ENCODE measurements around the gene NMUR2.

Gene NMUR2, protein sequence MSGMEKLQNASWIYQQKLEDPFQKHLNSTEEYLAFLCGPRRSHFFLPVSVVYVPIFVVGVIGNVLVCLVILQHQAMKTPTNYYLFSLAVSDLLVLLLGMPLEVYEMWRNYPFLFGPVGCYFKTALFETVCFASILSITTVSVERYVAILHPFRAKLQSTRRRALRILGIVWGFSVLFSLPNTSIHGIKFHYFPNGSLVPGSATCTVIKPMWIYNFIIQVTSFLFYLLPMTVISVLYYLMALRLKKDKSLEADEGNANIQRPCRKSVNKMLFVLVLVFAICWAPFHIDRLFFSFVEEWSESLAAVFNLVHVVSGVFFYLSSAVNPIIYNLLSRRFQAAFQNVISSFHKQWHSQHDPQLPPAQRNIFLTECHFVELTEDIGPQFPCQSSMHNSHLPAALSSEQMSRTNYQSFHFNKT

DNA sequence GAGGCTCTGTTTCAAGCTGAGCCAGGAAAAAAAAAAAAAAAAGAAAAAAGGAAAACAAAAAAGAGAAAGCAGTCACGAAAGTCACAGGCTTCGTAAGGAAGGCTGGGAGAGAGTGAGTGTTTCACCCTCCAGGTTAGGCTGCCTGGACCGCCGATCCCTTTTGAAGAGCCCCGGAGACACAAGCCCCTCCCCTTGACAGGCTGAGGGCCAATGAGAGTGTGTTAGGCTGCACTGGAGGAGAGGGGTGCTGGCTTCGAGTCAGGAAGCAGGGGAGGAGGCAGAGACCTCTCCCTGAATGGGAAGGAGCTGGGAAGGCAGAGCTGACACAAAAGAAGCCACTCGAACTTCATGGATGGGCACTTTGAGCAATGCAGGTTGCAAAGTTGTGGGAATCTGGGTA is at the start of gene NMUR2:
NMUR2 (minus strand) TSS at position 135 of the 400 bp plus-strand sequence. CDS start 166 bp downstream, outside the sequence.
- no peak for DNase-seq (ENCODE audit: low spot score)
- TF ChIP-seq, protein P1, sequence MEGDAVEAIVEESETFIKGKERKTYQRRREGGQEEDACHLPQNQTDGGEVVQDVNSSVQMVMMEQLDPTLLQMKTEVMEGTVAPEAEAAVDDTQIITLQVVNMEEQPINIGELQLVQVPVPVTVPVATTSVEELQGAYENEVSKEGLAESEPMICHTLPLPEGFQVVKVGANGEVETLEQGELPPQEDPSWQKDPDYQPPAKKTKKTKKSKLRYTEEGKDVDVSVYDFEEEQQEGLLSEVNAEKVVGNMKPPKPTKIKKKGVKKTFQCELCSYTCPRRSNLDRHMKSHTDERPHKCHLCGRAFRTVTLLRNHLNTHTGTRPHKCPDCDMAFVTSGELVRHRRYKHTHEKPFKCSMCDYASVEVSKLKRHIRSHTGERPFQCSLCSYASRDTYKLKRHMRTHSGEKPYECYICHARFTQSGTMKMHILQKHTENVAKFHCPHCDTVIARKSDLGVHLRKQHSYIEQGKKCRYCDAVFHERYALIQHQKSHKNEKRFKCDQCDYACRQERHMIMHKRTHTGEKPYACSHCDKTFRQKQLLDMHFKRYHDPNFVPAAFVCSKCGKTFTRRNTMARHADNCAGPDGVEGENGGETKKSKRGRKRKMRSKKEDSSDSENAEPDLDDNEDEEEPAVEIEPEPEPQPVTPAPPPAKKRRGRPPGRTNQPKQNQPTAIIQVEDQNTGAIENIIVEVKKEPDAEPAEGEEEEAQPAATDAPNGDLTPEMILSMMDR (IDR thresholded peaks at IDR 0.05), result no peak
- Histone ChIP-seq H3K4me3 (no peak within 1 kb of the TSS), H3K27ac (no peak within 1 kb of the TSS)

DNA sequence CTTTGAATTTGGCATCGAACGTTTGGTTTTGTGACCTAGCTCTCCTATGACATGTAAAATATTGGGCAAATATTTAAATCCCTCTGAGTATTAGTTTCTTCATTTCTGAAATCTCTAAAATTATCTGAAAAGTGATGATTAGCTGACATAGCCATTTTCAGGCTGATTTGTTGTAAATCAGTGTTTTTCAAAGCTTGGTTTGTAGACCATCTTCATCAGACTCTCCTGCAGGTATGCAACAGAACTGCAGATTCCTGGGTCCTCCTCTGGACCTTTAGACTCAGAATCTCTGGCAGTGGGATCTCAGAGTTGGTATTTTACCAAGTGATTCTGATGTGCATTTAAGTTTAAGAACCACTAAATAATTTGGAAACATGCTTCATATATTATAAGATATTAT is 38.9 kb upstream of the NMUR2 start:
- no peak overlapping the region for H3K4me3 ChIP-seq
- TF ChIP-seq, protein P1 (IDR thresholded peaks at IDR 0.05), result no peak
- no peak overlapping the region for H3K27ac ChIP-seq
- no peak for DNase-seq (ENCODE audit: low spot score)

DNA sequence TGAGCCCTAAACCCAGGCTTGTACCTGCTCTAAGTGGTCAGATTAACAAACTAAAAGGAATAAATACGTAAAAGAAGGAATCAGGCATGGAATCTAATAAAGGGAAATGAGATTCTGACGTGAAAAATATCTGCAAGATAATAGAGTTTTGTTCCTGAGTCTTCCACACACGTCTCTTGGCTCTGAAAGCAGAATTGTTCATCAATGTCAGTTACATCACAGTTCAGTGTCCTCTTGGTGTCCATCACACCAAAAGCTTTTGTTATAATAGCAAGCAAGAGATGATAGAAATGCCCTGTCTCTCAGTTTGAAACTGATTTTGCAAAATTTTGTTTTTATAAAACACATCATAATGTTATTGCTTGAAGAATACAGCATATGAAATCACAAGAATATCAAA is 34.7 kb upstream of the NMUR2 start:
- Histone ChIP-seq H3K27ac (no peak overlapping the region), H3K4me3 (no peak overlapping the region)
- TF ChIP-seq, protein P1 (IDR thresholded peaks at IDR 0.05), result no peak
- no peak for DNase-seq (ENCODE audit: low spot score)

DNA sequence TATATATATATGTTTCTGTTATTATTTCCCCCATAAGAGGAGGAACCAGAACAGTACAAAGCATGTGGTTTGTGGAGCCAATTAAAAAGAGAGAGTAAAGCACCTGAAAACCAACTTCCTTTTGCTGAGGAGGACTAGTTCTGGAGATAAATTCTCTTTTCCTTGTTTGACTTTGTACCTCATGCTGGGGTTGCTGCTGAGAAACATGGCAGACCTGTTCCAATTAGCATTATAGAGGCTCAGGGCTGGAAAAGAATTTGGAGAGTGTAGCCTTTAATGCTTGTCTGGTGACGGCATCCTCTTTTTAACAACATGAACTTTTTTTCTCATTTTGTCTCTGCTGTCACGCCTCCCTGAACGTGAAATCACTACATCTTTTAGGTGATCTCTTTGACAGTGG is 32.8 kb upstream of the NMUR2 start:
- no peak for DNase-seq (ENCODE audit: low spot score)
- Histone ChIP-seq H3K27ac (no peak overlapping the region), H3K4me3 (no peak overlapping the region)
- TF ChIP-seq, protein P1 (IDR thresholded peaks at IDR 0.05), result no peak

DNA sequence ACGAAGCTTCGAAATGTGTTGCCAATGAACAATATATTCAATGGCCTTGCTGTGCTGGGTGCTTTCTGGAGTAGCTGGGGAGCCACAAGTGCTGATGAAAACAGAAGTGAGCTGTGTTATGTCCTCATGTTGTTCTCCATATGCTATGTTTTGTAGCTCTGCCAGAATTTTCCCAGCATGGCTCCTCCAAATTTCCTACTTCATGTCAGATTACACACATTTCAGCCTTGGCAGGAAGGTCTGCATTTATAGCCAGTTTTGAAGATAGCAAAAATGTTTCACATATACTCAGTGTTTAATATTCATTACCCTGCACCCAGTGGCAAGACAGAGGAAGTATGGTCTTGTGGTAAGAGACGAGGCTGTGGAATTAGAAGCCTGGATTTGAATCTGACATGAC is 22.6 kb upstream of the NMUR2 start:
- Histone ChIP-seq H3K27ac (no peak overlapping the region), H3K4me3 (no peak overlapping the region)
- no peak for DNase-seq (ENCODE audit: low spot score)
- TF ChIP-seq, protein P1 (IDR thresholded peaks at IDR 0.05), result no peak

DNA sequence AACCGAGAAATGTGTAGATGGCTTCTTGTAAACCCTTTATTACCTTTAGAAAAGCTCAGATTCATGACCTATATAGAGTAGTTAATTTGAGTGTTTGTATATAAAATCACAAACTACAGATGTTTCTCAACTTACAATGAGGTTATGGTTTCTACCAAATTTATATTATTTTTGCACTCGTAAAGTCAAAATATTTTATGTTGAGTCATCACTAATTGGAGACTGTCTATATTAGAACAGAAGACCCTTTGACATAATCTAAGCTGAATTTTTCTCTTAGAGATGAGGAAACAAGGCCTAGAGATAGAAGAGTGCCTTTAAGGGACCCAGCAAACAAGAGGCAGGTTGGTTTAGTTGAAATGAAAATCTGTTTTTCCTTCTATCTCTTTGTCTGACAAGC is 20.0 kb upstream of the NMUR2 start:
- no peak for DNase-seq (ENCODE audit: low spot score)
- H3K4me3 ChIP-seq, result no peak overlapping the region
- TF ChIP-seq, protein P1 (IDR thresholded peaks at IDR 0.05), result no peak
- no peak overlapping the region for H3K27ac ChIP-seq

DNA sequence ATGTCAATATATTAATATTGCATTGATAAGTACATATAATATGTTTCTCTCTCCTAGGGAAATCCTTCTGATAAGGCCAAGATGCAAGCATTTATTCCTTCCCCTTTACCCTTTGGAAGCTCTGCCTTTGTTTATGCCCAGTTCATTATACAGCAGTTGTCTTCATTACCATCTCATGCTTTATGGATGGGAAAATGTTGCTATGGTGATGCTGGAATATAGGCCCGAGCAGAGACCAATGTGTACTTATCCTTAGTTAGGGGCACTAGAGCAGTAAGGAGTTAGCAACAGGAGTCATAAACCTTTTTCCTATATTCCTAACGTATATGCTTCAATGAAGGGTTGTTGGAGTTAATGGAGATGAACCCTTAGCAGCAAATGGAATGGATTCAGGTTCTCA is 19.4 kb upstream of the NMUR2 start:
- TF ChIP-seq, protein P1 (IDR thresholded peaks at IDR 0.05), result no peak
- DNase-seq (ENCODE audit: low spot score), result no peak
- Histone ChIP-seq H3K27ac (no peak overlapping the region), H3K4me3 (no peak overlapping the region)
